Activated T-cell treated with anti-CD3 and anti-CD28 coated beads, Interleukin-2, amount 50 U/mL, for 48 hours (primary cell): ENCODE measurements around the gene TUFM.
A peak's percentile ranks its signal among the peaks of the same experiment; 100 is the strongest.
"Not testable (repeated sequence)": the region's sequence is repeated elsewhere in the genome, so short reads cannot be mapped to it uniquely, and the experiment has no call there.

ENCODE experiments used
- DNase-seq, 2 experiments: peaks; one replicate each; pipeline ENCODE4 v3.0.0-alpha.2; 2020

TUFM gene

DNA sequence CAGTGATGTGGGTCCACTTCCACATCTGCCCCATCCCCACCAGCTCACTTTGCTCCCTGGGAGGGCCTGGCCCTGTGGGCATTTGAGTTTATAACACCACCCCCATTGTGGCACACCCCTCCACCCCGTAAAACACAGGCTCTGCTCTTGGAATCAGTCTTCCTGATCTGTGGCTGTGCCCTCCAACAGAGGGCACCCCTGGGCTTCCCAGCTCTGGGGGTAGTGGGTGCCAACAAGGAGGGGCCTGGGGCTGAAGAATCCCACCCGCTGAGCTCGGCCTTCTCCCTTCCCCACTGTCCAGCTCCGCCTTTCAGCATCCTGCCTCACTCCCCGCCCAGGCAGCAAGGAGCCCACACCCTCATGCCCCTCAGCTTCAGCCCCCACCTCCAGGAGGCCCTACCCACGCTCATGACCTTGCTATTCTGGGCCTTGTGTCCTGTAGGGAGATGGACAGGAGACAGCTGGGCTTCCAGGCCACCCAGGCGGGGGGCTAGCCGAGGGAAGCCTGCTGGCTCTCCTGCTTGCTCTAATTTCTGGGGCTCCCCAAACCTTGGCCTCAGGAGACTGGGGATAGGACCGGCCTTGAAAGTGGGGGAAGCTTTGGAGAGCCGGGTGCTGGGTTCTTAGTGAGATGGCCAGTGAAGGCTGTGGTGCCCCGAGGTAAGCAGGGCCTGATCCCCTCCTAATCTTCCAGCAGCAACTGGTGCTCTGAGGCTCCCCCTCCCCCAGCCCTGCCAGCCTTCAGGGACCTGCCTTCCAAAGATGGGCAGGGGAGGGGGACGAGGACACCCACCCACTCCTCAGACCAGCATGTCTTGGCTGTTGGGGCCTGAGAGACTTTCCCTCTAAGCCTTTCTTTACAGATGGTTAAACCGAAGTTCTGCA is 29.2 kb upstream of the TUFM start:
- DNase-seq: no peak

DNA sequence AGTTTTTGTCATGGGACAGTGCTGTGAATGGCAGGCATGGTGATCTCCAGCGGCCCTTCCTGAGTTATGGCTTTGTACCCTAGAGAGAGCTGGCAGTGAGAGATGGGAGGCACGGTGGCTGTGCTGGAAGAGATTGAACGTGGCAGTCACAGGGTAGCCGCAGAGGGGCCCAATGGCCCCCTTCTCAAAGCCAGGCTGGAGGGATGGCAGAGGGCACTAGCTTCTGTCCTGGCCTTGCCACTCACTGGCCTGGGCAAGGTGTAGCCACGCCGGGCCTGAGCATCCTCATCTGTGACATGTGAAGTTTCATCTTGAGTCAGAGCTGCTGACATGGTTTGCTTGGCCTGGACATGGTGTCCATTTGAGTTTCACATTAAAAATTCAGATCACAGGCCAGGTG is 28.3 kb upstream of the TUFM start:
- no peak for DNase-seq

DNA sequence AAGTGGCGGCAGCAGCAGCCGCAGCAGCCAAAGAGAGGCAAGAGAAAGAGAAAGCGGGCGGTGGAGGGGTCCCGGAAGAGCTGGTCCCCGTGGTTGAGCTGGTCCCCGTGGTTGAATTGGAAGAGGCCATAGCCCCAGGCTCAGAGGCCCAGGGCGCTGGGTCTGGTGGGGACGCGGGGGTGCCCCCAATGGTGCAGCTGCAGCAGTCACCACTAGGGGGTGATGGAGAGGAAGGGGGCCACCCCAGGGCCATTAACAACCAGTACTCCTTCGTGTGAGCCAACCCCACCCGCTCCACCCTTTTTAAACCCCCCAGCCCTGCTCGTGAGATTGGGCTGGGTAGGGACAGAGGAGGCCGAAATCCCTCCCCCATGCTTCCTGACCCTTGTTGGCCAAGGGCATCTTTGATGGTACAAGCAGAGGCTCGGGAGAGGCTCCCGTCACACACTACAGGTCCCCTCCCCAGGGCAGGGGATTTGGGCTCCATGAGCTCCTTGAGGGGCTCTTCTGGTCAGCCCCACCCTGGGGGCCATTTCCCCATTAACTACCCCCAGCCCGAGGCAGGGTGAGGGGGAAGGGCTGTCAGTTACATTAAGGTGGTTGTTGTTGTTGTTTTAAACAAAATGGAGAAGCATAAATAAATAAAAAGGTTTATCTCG is 27.5 kb upstream of the TUFM start:
- peak; percentile 76 to 80 for DNase-seq

DNA sequence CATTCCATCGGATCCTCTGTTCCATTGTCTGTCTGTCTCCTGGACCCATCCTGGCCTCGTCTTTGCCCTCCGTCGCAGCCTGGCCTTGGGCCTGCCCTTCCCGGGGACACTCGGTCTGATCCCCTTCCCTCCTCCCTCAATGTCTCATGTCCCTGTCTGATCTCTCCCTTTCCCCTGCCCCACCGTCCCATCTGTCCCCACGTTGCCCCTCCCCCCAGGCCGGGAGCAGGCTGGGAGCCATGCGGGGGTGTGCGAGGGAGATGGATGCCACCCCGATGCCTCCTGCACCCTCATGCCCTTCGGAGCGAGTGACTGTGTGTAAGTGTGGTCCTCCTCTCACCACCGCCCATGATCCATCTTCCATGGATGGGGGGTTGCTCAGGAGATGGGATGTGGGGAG is 26.8 kb upstream of the TUFM start:
- no peak for DNase-seq

DNA sequence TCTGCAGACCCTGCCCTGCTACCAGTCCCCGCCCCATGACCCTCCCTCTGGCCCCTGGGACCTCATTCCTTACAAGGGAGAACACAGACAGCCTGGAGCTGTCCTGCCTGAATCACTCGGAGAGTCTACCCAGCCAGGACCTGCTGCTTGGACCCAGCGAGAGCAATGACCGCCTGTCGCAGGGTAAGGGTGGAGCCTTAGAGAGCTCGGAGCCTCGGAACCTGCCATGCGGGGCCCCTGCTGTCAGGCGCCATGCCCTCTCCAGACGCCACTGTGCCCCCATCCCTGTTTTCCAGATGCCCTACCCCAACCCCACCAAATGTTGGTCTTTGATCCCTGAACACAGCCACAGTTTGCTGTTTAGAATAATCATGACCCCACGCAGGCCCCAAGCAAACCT is 23.1 kb upstream of the TUFM start:
- DNase-seq: no peak

DNA sequence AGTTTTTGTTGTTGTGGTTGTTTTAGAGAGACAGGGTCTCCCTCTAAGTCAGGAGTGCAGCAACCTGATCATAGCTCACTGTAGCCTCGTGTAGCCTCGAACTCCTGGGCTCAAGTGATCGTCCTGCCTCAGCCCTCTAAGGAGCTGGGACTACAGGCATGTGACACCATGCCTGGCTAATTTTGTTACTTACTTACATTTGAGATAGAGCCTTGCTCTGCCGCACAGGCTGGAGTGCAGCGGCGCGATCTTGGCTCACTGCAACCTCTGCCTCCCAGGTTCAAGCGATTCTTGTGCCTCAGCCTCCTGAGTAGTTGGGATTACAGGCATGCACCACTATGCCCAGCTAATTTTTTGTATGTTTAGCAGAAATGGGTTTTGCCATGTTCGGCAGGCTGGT is 21.5 kb upstream of the TUFM start:
- DNase-seq: not testable (repeated sequence)

DNA sequence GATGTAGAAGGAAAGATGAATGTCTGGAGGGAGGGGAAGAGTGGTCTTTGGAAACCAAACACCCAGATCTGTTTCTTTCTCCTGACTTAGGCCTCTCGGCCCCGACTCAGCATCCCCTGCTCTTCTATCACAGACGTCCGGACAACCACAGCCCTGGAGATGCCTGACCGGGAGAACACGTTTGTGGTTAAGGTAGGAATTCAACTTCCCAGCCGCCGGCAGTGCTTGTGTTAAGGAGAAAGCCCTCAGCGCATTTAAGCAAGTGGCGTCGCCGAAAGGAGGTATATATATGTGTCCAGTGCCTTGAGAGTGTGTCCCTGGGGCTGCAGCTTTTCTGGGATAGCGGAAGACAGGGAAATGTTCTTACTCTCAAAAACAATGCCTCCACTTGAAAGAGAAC is 21.1 kb upstream of the TUFM start:
- DNase-seq: no peak

DNA sequence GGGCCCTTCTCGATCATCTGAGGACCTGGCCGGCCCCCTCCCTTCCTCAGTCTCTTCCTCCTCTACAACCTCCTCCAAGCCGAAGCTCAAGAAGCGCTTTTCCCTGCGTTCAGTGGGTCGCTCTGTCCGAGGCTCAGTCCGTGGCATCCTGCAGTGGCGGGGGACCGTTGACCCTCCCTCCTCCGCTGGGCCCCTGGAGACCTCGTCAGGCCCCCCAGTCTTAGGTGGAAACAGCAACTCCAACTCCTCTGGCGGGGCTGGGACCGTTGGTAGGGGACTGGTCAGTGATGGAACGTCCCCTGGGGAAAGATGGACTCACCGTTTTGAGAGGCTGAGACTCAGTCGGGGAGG is 20.3 kb upstream of the TUFM start:
- no peak for DNase-seq

DNA sequence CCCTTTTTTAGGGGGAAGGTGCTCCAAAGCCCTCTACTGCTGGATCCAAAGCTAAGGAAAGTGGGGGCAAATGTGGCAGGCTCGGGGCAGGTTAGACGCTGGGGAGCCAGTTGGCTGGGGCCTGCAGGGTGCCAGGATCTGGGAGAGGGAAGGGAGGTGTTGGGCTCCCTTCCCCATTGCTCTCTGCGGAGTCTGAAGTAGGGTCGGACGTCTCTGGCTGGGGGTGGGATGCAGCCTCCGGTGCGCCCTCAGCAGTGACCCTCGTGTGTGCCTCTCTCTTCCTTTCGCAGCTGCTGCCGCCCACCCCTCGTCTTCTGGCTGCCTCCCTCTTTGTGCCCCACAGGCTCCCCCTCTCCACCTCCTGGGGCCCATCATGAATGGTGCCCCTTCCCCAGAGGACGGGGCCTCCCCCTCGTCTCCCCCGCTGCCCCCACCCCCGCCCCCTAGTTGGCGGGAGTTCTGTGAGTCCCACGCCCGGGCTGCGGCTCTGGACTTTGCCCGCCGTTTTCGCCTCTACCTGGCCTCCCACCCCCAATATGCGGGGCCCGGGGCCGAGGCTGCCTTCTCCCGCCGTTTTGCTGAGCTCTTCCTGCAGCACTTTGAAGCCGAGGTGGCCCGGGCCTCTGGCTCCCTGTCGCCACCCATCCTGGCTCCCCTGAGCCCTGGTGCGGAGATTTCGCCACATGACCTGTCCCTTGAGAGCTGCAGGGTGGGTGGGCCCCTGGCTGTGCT is 19.7 kb upstream of the TUFM start:
- DNase-seq: no peak

DNA sequence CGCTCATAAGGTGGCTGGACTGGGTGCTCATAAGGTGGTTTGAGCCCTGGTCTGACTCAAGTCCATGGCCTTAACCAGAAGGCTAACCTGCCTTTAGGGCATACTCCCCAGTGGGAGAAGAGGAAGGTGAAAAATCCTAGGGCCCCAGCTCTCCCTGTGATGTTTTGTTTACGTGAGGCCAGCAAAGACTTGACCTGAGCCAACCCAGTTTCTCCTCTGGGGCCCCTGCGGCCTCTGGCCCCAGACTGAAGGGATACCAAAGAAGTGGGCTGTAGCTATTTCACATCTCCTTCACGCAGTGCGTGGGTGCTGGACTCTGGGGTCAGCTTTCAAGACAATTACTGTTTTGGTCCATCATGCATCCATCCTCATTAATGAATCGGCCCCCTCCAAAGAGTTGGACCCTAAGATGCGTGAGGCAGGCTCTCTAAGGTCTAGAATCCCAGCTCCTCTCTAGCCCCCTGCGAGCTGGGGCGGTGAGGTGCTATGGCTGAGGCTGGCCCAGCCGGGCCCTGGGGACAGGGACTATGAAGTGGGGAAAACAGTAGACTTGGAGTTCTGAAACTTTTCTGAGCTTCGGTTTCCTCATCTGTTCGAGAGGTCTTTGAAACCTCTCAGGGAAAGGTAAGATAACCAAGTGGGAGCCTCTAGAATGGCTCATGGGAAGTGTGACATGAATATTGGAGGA is 19.0 kb upstream of the TUFM start:
- no peak for DNase-seq

DNA sequence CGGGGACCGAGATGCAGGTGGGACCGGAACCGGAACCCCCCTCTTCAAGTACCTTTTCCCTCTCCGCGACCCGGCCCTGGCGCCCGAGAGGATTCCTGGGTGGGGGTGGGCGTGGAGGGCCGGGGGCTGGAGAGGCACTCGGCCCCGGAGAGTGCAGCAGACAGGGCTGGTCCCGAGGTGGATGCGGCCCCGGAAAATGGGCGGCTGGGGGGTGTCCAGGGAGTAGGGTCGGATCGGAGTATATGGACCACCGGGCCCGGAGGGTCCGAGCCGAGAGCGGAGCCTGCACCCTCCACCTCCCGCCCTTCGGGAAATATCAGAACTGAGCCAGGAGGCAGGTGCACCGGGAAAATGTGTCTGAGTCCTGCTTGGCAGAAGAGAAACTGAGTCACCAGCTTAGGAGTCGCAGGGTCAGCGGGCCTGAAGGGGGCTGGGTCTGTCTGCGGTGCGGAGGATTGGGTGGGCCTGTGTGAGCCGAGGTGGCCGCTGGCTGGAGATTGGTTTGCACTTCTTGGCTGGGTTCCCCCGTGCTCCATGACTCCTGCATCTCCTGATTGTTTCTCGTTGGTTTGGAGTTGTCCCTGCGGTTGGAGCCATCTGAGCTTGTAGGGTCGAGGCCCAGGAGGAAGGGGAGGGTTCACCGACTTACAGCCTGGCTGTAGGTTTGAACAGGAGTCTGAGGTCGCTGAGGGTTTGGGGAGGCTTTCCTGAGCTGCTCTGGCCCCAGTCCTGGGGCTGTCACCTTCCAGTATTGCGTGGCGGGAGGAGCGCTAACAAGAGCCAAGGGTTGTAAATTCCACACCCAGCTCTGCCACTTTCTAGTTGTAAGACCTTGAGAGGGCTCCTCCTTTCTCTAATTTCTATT is 18.0 kb upstream of the TUFM start:
- DNase-seq: no peak

DNA sequence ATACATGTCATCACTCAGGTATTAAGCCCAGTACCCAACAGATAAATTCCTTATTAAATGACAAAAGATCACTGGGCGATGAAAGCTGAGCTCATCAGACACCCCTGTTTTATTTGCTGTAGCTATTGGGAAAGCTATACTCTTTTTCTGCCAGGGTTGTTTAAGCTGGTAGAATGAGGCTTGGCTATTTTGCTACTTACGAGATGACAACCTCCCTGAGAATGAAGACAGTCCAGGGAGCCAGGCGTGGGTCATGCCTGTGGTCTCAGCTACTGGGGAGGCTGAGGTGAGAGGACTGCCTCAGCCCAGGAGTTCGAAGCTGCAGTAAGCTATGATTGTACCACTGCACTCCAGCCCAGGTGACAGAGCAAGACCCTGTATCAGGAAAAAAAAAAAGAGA is 13.2 kb upstream of the TUFM start:
- DNase-seq: no peak

DNA sequence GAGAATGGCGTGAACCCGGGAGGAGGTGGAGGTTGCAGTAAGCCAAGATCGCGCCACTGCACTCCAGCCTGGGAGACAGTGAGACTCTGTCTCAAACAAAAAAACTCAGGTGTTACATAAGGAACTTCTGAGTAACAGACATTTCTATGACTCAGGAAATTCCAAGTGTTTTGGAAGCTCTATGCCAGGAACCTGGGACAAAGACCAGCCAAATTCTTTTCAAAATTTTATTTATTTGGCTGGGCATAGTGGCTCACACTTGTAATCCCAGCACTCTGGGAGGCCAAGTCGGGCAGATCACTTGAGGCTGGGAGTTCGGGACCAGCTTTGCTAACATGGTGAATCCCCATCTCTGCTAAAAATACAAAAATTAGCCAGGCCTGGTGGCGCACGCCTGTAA is 12.3 kb upstream of the TUFM start:
- DNase-seq: no peak

DNA sequence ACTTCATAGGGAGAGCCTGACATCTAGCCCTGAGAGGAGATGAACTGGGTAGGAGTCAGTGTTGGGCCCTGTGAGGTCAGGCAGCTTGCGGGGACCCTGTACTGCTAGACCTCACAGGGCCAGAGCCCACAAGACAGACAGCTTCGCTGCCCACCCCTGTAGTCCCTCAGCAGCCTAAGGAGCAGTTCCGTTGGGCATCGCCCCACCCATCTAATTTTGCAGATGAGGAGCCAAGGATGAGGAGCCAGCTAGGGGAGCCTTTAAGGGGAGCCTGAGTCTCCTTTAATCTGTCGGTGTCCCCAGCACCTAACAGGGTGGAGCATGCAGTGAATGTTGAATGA is 755 bp upstream of the TUFM start:
- DNase-seq: no peak

DNA sequence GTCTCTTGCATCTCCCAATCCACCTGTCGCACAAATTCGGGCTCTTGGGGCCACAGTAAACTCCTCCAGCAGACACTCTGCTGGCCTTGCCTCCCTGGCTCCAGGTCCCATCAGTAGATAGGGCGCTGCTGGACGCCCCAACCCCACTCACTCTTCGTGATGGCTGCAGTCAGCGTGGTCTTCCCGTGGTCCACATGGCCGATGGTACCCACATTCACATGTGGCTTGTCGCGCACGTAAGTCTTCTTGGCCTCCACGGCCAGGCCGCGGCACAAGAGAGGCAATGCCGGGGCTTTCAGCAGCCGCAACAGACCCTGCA is 428 bp downstream of the TUFM start:
- no peak for DNase-seq

DNA sequence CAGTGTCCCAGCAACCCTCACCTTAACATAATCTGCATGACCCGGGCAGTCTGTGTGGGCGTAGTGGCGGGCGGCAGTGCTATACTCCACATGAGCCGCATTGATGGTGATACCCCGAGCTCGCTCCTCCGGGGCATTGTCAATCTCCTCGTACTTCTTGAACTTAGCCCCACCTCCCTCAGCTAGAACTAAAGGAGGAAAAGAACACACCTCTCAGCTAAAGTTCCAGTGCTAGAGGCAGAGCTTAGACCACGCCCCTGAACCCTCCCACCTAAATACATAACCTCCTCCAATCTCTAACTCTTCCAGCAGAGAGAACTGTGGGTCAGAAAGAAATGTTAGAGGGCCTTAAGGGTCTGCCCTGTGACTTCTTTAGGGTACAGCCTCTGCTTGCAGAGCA is 855 bp downstream of the TUFM start:
- peak; percentile 54 to 55 for DNase-seq

DNA sequence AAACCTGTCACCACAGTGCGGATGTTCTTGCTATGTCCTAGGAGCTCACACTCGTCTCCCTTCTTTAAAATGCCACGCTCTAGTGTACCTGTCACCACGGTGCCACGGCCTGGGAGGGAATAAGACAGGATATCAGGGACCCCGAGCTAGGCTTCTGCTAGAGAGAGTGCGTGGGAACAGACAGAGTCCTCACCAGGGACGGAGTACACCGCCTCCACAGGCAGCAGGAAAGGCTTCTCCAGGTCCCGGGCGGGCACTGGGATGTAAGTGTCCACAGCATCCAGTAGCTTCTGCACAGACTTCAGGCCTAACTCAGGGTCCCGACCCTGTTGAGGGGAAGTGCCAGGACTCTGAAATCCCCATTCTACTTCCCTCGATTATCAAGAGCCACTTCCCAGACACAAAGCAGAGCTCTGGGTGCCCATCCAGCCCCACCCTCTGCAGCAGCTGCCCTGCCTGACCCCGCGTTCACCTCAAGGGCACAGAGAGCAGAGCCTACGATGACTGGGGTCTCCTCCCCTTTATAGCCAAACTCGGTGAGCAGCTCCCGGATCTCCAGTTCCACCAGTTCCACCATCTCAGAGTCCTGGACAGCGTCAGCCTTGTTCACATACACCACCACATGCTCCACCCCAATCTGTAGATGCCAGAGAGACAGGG is 1.8 kb downstream of the TUFM start:
- DNase-seq: no peak

DNA sequence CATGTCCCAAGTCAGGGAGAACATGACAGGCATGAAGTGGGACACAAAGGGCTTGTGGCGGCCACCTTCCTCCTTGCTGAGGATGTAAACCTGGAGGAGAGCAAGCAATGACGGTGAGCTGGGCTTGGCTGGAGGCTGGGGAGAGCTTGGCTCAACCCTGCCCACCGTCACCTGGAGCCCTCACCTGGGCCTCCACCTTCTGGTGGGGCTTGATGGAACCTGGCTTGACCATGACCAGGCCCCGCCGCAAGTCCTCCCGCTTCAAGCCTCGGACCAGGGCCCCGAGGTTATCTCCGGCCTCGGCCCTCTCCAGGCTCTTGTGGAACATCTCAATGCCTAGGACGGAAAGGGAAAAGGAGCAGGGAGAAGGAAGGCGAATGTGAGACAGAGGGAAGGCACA is 2.4 kb downstream of the TUFM start:
- no peak for DNase-seq

DNA sequence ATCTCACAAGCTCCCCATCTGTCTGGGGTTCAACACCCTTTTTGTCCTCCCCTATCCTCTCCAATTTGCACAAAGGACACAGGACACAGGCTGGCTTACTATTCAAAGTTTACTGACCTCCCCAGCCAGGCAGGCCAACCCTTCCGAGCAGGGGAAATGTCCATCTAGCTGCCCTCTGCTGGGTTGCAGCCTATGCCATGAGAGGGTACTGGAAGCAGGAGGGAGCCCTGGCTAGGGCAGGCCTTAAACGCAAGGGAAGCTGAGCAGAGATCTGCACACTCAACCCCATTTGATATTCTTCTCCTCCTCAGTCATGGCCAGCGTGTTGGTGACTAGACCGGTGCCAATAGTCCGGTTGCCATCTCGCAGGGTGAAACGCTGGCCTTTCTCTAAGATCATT is 3.5 kb downstream of the TUFM start:
- DNase-seq: no peak

DNA sequence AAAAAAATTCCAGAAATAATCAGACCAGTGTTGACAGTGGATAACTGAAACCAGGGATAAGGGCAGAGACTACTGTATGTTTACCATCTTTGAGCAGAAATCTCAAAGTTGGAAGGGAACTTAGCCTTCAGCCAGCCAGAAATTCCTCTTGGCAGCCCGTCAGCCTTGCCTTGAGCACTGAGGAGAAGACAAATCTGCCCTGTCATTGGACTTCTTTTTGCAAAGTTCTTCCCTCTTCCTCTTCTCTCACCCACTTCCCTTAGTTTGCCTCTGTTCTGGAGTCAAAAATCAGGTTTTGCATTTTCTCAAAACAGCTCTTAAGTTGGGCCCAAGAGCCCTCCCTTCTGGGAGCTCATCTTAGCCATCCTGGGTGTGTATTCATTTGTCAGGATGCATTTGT is 6.2 kb downstream of the TUFM start:
- no peak for DNase-seq

DNA sequence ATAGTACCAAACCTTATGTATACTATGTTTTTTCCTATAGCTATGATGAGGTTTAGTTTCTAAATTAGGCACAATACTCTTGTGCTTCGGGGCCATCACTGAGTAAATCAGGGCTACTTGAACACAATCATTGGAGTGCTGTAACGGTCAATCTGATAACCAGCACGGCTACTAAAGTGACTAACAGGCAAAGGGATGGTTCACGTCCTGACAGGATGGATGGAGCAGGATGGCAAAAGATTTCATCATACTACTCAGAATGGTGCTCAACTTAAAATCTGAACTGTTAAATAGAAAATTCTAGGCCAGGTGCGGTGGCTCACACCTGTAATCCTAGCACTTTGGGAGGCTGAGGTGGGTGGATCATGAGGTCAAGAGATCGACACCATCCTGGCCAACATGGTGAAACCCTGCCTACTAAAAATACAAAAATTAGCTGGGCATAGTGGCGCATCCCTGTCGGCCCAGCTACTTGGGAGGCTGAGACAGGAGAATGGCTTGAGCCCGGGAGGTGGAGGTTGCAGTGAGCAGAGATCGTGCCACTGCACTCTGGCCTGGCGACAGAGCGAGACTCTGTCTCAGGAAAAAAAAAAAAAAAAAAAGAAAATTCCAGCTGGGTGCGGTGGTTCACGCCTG is 7.0 kb downstream of the TUFM start:
- DNase-seq: no peak

DNA sequence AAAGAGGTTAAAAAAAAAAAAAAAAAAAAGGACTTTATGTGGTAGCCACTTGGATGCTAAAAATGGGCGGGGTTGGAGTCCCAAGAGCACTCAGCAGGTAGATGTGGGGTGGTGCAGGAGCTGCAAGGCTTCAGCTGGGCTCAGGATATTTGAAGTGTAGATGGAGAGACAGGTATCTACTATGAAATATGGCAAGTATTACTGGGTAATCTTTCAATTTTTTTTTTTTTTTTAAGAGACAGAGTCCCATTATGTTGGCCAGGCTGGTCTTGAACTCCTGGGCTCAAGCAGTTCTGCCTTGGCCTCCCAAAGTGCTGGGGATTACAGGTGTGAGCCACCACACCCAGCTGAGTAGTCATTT is 7.6 kb downstream of the TUFM start:
- DNase-seq: no peak
